AG09309 (cell line): ENCODE measurements around the gene HLA-DPA1.
A peak's percentile ranks its signal among the peaks of the same experiment; 100 is the strongest.

Experiments
- DNase-seq: peaks from one replicate; pipeline ENCODE4 v3.0.0-alpha.2; 2010; ENCODE audit warnings: low read depth
- H3K4me3 ChIP-seq: 2 replicates; pipeline ENCODE4 v1.5.1; 2011; ENCODE audit warnings: mild to moderate bottlenecking, low read depth, low read length, moderate library complexity; ENCODE audit not compliant: control insufficient read depth
- CTCF ChIP-seq: IDR thresholded peaks from 2 replicates; pipeline ENCODE4 v1.5.1; 2011; ENCODE audit warnings: mild to moderate bottlenecking, low read depth, low read length, inconsistent platforms; ENCODE audit not compliant: insufficient read depth, control insufficient read depth; ENCODE audit errors: missing control alignments

HLA-DPA1 gene

GRCh38 chr6:33081098-33081824 lies 7.8 kb upstream of the HLA-DPA1 start:
- DNase-seq: no peak
- peak overlapping the region; percentile 37 for H3K4me3 ChIP-seq
- TF ChIP-seq CTCF: no peak

- TF ChIP-seq CTCF: no peak
- peak overlapping the region; percentile 37 for H3K4me3 ChIP-seq
- no peak for DNase-seq
These were observed 7.0 kb upstream of the HLA-DPA1 start for GRCh38 chr6:33080127-33081089.

- no peak overlapping the region for H3K4me3 ChIP-seq
- no peak for TF ChIP-seq CTCF
- no peak for DNase-seq
These were observed 6.1 kb upstream of the HLA-DPA1 start for GRCh38 chr6:33079580-33079979.

GRCh38 chr6:33078919-33079521 lies 5.6 kb upstream of the HLA-DPA1 start:
- TF ChIP-seq CTCF: no peak
- DNase-seq: no peak
- H3K4me3 ChIP-seq: no peak overlapping the region

- no peak overlapping the region for H3K4me3 ChIP-seq
- TF ChIP-seq CTCF: no peak
- no peak for DNase-seq
These were observed 5.0 kb upstream of the HLA-DPA1 start for GRCh38 chr6:33078442-33078841.

GRCh38 chr6:33077908-33078307 lies 4.5 kb upstream of the HLA-DPA1 start:
- no peak for TF ChIP-seq CTCF
- H3K4me3 ChIP-seq: no peak overlapping the region
- no peak for DNase-seq
